Measurements from ENCODE around the gene CPVL. TPM values are rescaled to one million over a fixed set of nuclear protein-coding genes. Genes with fewer than 3 reads are reported as not detected.
A peak's percentile ranks its signal among the peaks of the same experiment; 100 is the strongest.

CPVL gene
- total RNA-seq, 1 donor = 0.36 TPM

DNA sequence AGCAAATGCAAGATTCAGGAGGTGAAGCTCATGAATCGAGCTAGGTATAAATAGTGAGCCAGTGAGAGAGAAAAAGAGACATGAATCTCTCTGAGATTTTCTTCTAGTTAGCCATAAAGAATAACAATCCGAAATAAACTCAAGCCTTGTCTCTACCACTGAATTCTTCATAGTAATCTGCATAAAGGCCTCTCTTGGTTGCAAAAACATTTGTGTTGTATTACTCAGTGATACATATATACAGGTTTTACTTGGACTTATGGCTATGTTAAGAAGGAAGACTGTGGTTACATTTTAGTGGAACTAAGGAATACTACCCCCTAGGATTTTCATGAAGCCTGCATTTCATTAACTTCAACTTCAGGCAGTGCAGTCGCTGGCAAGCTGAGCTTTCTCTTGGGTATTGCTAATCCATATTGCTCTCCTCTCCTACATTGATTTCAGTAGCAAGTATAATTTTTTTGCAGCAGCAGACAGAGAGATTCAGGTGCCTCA lies 115.5 kb downstream of the CPVL start:
- DNase-seq (ENCODE audit: insufficient read length, low spot score, missing footprints) = no peak
- TF ChIP-seq, protein P1, sequence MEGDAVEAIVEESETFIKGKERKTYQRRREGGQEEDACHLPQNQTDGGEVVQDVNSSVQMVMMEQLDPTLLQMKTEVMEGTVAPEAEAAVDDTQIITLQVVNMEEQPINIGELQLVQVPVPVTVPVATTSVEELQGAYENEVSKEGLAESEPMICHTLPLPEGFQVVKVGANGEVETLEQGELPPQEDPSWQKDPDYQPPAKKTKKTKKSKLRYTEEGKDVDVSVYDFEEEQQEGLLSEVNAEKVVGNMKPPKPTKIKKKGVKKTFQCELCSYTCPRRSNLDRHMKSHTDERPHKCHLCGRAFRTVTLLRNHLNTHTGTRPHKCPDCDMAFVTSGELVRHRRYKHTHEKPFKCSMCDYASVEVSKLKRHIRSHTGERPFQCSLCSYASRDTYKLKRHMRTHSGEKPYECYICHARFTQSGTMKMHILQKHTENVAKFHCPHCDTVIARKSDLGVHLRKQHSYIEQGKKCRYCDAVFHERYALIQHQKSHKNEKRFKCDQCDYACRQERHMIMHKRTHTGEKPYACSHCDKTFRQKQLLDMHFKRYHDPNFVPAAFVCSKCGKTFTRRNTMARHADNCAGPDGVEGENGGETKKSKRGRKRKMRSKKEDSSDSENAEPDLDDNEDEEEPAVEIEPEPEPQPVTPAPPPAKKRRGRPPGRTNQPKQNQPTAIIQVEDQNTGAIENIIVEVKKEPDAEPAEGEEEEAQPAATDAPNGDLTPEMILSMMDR (IDR thresholded peaks at IDR 0.05; ENCODE audit: extremely low read depth, low read depth, low read length) = no peak
- H3K4me2 ChIP-seq (ENCODE audit: insufficient read depth, low read length) = no peak overlapping the region

DNA sequence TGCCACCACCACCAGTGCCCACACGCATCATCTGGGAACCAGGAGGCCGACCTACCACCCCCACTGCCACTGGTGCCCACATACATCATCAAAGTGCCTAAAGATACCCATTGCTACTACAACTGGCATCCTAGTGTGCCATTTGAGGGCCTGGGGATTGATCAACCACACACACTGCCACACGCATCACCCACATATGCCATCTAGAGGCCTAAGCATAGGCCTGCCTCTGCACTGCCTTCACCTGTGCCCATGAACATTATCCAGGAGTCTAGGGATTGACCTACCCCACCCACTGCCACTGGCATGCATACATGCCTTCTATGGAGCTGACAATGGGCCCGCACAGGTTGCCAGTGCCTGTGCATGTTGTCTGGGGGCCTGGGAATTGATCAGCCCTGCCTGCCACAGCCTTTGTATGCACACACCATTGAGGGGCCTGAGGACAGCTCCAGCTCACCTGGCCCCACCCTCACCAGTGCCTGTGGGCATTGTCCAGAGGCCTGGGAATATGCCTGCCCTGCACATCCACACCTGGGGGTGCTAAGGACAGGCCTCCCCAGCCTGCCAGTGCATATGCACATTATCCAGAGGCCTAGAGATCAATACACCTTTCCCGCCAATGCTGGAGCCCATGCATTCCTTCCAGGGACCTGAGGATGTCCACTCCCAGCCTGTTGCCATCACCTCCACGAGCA lies 123.9 kb downstream of the CPVL start:
- no peak overlapping the region for H3K27ac ChIP-seq (ENCODE audit: low read depth, low read length)
- H3K4me2 ChIP-seq (ENCODE audit: insufficient read depth, low read length) = no peak overlapping the region
- no peaks in the 10 kb centered on the region for H4K20me1 ChIP-seq (ENCODE audit: insufficient read depth, low read length)
- H3K79me2 ChIP-seq (ENCODE audit: insufficient read depth, low read length) = no peaks in the 10 kb centered on the region
- no peaks in the 10 kb centered on the region for H3K27me3 ChIP-seq (ENCODE audit: insufficient read depth, low read length)
- no peaks in the 10 kb centered on the region for H3K36me3 ChIP-seq (ENCODE audit: insufficient read depth, low read length)
- H2AFZ ChIP-seq (ENCODE audit: low read length) = no peak overlapping the region
- H3K4me1 ChIP-seq (ENCODE audit: insufficient read depth, low read length) = no peaks in the 10 kb centered on the region
- TF ChIP-seq, protein P1 (IDR thresholded peaks at IDR 0.05; ENCODE audit: extremely low read depth, low read depth, low read length) = no peak
- H3K9me3 ChIP-seq (ENCODE audit: low read depth, low read length) = peaks cover 4% of the 10 kb centered on the region
- no peak for DNase-seq (ENCODE audit: insufficient read length, low spot score, missing footprints)
- no peak overlapping the region for H3K4me3 ChIP-seq (ENCODE audit: insufficient read depth, low read length)

More for the DNA sequence above, 115.5 kb downstream of the CPVL start:
- H4K20me1 ChIP-seq (ENCODE audit: insufficient read depth, low read length) = no peaks in the 10 kb centered on the region
- peaks cover 10% of the 10 kb centered on the region for H3K4me1 ChIP-seq (ENCODE audit: insufficient read depth, low read length)
- H3K27me3 ChIP-seq (ENCODE audit: insufficient read depth, low read length) = no peaks in the 10 kb centered on the region
- H3K4me3 ChIP-seq (ENCODE audit: insufficient read depth, low read length) = no peak overlapping the region
- no peak overlapping the region for H2AFZ ChIP-seq (ENCODE audit: low read length)
- no peaks in the 10 kb centered on the region for H3K79me2 ChIP-seq (ENCODE audit: insufficient read depth, low read length)
- H3K27ac ChIP-seq (ENCODE audit: low read depth, low read length) = no peak overlapping the region
- H3K9me3 ChIP-seq (ENCODE audit: low read depth, low read length) = peaks cover 4% of the 10 kb centered on the region
- no peaks in the 10 kb centered on the region for H3K36me3 ChIP-seq (ENCODE audit: insufficient read depth, low read length)

DNA sequence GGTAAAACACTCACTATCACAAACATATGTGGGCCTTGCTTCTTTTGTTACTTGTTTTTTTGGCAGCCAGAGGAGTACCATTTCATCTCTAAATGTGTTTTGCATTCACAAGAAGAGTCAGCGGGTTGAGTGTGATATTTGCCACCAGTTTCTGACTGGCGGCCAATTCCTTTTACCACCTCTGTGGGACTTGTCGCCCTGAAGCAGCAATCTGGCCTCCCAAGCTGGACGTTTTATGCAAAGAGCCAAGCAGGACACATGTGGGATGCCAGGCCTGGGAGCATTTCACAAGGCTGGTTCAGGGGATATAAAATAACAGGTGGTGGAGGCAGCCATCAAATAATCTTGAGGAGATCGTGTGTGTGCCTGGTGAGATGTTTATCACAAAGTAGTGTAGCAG lies 126.4 kb downstream of the CPVL start:
- H3K27ac ChIP-seq (ENCODE audit: low read depth, low read length) = no peak overlapping the region
- no peak overlapping the region for H2AFZ ChIP-seq (ENCODE audit: low read length)
- no peaks in the 10 kb centered on the region for H3K4me1 ChIP-seq (ENCODE audit: insufficient read depth, low read length)
- no peaks in the 10 kb centered on the region for H4K20me1 ChIP-seq (ENCODE audit: insufficient read depth, low read length)
- TF ChIP-seq, protein P1 (IDR thresholded peaks at IDR 0.05; ENCODE audit: extremely low read depth, low read depth, low read length) = no peak
- no peaks in the 10 kb centered on the region for H3K79me2 ChIP-seq (ENCODE audit: insufficient read depth, low read length)
- H3K9me3 ChIP-seq (ENCODE audit: low read depth, low read length) = no peaks in the 10 kb centered on the region
- no peak overlapping the region for H3K4me3 ChIP-seq (ENCODE audit: insufficient read depth, low read length)
- no peaks in the 10 kb centered on the region for H3K36me3 ChIP-seq (ENCODE audit: insufficient read depth, low read length)
- H3K4me2 ChIP-seq (ENCODE audit: insufficient read depth, low read length) = no peak overlapping the region
- peaks cover 3% of the 10 kb centered on the region for H3K27me3 ChIP-seq (ENCODE audit: insufficient read depth, low read length)
- no peak for DNase-seq (ENCODE audit: insufficient read length, low spot score, missing footprints)

DNA sequence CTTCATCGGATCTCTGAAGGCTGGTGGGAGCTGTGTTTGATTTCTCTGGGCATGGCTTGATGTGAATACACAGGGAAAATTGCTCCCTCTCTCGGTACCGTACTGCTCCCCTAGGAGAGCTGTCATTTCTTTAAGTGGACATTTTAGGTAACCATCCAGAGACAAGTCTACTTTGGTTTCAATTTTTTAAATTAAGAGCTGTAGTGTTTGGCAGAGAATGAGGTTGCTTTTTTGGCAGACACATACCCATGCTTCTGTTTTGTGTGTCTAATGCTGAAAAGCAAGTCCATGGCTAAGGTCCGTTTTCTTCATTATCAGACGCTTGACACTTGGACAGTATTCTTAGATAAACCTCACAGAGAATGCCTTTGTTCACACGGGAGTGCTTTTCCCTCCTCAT lies 127.0 kb downstream of the CPVL start:
- H3K27ac ChIP-seq (ENCODE audit: low read depth, low read length) = no peak overlapping the region
- H3K9me3 ChIP-seq (ENCODE audit: low read depth, low read length) = no peaks in the 10 kb centered on the region
- no peak overlapping the region for H2AFZ ChIP-seq (ENCODE audit: low read length)
- TF ChIP-seq, protein P1 (IDR thresholded peaks at IDR 0.05; ENCODE audit: extremely low read depth, low read depth, low read length) = peak; percentile 46
- no peaks in the 10 kb centered on the region for H3K36me3 ChIP-seq (ENCODE audit: insufficient read depth, low read length)
- H3K79me2 ChIP-seq (ENCODE audit: insufficient read depth, low read length) = no peaks in the 10 kb centered on the region
- H3K4me1 ChIP-seq (ENCODE audit: insufficient read depth, low read length) = no peaks in the 10 kb centered on the region
- peaks cover 3% of the 10 kb centered on the region for H3K27me3 ChIP-seq (ENCODE audit: insufficient read depth, low read length)
- no peak overlapping the region for H3K4me3 ChIP-seq (ENCODE audit: insufficient read depth, low read length)
- peak; percentile 50 for DNase-seq (ENCODE audit: insufficient read length, low spot score, missing footprints)
- H4K20me1 ChIP-seq (ENCODE audit: insufficient read depth, low read length) = no peaks in the 10 kb centered on the region
- H3K4me2 ChIP-seq (ENCODE audit: insufficient read depth, low read length) = no peak overlapping the region

All from osteoblast (primary cell).